GM11168 (cell line): Measurements from ENCODE around the gene MITF.
"Not testable (repeated sequence)": the region's sequence is repeated elsewhere in the genome, so short reads cannot be mapped to it uniquely, and the experiment has no call there.

ENCODE experiments used
- in situ Hi-C: fragments of 300-500 bp; cut with MboI; formaldehyde crosslinking; loops from one replicate; pipeline ENCODE4 v1.12.0; 2022; ENCODE audit warnings: low sequenced_read_pairs; ENCODE audit not compliant: unreplicated experiment

MITF gene

GRCh38 chr3:69901802-69902201, 162.5 kb downstream of the MITF start:
- in situ Hi-C loops: no loop called here

DNA sequence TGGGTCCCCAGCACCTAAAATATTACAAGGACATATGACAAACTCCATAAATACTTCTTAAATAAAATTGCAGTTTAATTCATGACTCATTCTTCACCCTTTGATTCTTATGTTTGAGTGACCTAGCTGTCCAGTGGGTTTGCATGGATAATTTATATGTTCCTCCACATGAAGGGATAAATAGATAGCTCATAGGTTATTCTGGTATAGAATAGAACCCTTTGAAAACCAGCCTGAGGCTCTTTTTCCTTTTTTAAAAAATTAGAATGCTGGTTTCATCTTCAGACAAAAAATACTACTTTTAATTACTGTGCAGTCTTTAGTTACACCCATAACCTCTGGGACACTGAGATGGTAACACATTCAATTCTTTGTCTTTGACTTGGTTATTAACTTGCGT, 163.1 kb downstream of the MITF start:
- in situ Hi-C loops: no loop called here

- in situ Hi-C loops: no loop called here
Measured at GRCh38 chr3:69906351-69906966, 167.2 kb downstream of the MITF start.

- in situ Hi-C loops: no loop called here
Measured at GRCh38 chr3:69907554-69907953, 168.3 kb downstream of the MITF start.

- in situ Hi-C loops: not testable (repeated sequence)
Measured at GRCh38 chr3:69909859-69910258, 170.6 kb downstream of the MITF start.

GRCh38 chr3:69913422-69913821, 174.2 kb downstream of the MITF start:
- in situ Hi-C loops: no loop called here

GRCh38 chr3:69914395-69914794, 175.1 kb downstream of the MITF start:
- in situ Hi-C loops: no loop called here

DNA sequence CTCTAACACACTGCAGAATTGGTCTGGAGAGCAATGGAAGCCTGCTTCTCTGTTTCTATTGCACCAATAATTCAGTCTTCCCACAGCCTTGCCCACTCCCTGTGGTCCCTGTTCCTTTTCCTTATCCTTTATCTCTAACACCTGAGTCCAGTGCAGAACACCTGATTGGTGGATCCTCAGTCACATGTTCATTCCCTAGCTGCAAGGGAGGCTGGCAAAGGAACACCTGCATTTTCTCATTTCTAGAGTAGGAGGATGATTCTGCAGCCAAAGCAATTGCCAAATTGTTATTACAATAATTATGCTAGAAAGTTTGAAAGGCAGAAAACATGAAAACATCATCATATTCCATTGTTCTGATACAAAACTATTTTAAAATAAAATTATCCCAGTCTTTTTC, 176.5 kb downstream of the MITF start:
- in situ Hi-C loops: no loop called here

- in situ Hi-C loops: not testable (repeated sequence)
Measured at GRCh38 chr3:69920009-69920408, 180.7 kb downstream of the MITF start.

- in situ Hi-C loops: no loop called here
Measured at GRCh38 chr3:69921651-69922050, 182.4 kb downstream of the MITF start.

DNA sequence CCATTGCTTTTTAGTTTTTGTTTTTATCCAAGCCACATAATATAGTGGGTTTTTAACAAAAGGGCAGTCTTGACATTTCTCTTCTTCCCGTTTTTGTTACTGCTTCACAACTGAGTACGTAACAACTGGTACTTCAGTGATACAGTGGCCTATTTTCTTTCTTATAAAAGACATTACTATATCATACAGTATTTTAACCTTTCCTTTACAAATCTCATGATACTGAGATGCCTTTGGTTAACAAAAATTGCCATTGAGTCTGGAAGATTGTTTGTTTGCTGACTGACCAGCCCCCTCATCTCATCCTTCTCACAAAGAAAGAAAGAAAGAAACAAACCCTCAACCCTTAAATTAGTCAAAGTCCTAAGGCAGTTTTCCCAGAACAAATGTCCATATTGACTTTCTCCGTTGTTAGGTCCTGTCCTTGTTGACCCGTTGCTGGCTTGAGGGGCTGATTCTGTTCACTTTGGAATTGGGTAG, 183.3 kb downstream of the MITF start:
- in situ Hi-C loops: no loop called here

DNA sequence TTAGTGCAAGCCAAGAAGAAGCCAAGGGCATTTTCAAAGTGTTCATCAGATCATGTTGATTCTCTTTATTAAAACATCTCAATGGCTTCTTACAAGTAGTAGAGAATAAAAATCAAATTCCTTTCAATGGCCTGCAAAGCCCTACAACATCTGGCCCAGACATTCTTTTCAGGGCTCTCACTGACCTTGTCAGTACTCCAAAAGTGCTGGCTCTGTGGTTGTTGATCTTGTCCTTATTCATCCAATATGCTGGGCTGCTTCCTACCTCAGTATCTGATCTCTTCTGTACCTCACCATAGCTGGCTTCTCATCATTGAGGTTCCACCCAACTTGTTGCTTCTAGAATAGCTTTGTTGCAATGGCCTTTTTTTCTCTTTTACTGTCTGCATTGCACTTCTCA, 186.2 kb downstream of the MITF start:
- in situ Hi-C loops: no loop called here

DNA sequence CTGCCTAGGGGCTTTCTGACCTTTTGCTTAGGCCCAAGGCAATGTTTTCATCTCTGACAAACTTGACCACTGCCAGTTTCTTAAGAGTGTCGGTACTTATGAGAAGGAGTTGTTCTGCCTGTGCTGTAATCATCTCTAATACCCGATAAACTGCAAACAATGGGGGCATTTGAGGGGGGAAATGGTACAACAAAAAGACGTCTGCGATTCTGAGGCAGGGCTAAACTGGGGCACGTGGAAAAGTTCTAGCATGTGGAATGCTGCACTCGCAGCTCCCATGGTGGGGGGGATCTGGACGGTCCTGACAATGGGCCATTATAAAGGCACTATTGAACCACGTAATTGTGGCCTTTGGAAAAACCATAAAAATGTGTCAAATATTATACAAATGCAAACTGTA, 187.1 kb downstream of the MITF start:
- in situ Hi-C loops: no loop called here

- in situ Hi-C loops: no loop called here
Measured at GRCh38 chr3:69927571-69927970, 188.3 kb downstream of the MITF start.

GRCh38 chr3:69929019-69929418, 189.8 kb downstream of the MITF start:
- in situ Hi-C loops: no loop called here

DNA sequence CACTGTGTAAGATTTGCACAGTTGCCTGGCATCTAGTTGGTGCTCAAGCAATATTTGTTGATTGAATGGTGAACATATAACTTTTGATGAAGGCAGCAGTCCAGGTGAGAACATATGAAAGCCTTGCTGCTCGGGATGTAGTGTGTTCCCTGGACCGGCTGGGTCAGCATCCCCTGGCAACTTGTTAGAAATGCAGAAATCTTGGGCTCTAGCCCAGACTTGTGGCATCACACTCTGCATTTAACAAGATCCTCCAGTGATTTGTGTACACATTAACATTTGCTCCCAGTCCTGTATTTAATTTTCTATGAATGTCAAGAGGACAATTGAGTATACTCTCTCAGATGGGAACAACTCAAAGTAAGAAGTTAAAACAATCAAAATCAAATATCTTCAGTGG, 191.3 kb downstream of the MITF start:
- in situ Hi-C loops: no loop called here

- in situ Hi-C loops: no loop called here
Measured at GRCh38 chr3:69932087-69932486, 192.8 kb downstream of the MITF start.

DNA sequence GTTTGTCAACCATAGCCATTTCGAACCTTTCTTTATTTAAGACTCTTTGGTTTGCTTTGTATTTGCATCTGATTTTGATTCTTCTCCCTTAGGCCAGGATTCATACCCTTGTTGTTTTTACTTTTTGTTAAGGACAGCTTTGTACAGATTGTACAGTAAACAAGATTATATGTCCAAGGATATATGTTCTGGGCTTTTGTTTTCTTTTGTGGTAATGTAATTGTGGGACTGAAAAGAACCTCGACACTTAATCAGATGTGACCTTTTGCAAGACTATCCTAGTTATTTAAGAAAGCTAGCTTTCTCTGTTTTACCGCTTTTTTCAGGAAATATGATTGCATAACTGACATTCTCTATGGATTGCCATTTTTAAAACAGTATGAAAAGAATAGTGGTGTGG, 193.2 kb downstream of the MITF start:
- in situ Hi-C loops: no loop called here

DNA sequence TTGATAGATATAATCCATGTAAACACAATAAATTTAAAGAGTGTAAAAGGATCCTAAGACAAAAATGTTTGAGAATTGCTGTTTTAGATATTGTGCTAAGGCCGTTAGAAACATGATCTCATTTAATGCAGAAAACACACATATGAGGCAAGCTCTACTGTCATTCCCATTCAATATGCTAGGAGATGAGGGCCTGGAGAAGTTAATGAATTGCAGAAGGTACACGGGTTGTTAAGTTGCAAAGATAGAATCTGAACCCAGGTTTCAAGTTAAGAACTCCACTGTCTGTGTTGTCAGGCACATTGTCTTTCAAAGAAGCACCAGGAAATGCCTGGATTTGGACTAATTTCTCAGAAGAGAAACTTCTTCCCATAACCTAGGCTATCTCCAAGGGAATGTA, 195.1 kb downstream of the MITF start:
- in situ Hi-C loops: no loop called here

GRCh38 chr3:69936266-69936665, 197.0 kb downstream of the MITF start:
- in situ Hi-C loops: no loop called here

DNA sequence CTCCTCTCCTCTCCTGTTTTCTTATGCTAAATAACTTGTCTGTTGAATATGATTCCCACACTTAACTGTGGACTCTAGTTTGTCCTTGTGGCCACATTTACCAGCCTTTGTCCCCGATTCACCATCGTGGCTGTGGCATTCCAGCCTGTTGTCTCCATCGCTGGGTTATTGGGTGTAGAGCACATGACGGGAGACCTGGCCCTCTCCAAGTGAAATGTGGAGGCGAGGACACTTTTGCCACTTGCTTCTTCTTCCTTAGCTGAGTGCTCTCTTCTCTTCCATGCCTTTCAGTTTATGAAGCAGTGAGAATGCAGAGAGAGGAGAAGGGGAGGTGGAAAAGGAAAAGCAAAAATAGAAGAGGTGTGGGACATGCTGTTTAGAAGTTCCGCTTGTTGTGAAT, 198.8 kb downstream of the MITF start:
- in situ Hi-C loops: no loop called here

DNA sequence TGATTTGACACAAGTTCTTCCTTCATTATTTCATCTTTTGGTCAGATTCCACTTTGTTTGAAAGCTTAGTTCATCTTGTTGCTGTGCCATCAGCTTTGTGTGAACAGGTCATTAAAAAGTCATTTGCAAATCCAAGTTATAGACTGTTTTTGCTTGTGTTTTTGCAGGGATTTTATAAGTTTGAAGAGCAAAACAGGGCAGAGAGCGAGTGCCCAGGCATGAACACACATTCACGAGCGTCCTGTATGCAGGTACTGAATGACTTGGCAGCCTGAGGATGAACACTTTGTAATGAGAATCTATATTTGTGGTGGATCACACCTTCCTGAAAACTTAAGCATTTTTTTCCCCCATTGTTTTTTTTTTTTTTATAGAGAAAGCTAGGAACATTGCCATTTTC, 199.7 kb downstream of the MITF start:
- in situ Hi-C loops: no loop called here

GRCh38 chr3:69941037-69941436, 201.8 kb downstream of the MITF start:
- in situ Hi-C loops: no loop called here
